ENCODE data around the gene HAO2. TPM values are rescaled to one million over a fixed set of nuclear protein-coding genes. Genes with fewer than 3 reads are reported as not detected.
"Not testable (repeated sequence)": the region's sequence is repeated elsewhere in the genome, so short reads cannot be mapped to it uniquely, and the experiment has no call there.

The HAO2 gene
- total RNA-seq, 1 experiment from 2014 or later = 0.27 TPM

DNA sequence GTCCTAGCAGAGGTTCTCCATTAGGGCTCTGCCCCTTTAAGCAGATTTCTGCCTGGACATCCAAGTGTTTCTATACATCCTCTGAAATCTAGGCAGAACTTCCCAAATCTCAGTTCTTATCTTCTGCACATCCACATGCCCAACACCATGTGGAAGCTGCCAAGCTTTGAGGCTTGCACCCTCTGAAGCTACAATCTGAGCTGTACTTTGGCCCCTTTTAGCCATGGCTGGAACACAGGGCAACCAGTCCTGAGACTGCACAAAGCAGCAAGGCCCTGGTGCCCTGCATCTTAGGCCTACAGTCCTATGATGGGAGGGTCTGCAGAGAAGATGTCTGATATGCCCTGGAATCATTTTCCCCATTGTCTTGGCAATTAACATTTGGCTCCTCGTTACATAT is 8.0 kb downstream of the HAO2 start:
- DNase-seq = no peak
- POLR2A ChIA-PET = no interaction called here
- BruUV-seq (replicated peaks) = no TSS peak
- H3K4me1 ChIP-seq = no peaks in the 10 kb centered on the region
- no peaks in the 10 kb centered on the region for H3K9me3 ChIP-seq
- H3K27me3 ChIP-seq (replicated peaks; ENCODE audit: control insufficient read depth, insufficient read depth, low read length) = no peaks in the 10 kb centered on the region
- H3K9me3 Mint-ChIP-seq (ENCODE audit: unreplicated experiment) = peaks cover 8% of the 10 kb centered on the region
- no peak overlapping the region for H3K4me3 ChIP-seq (ENCODE audit: low read depth, low read length)
- no peaks in the 10 kb centered on the region for H3K36me3 Mint-ChIP-seq (ENCODE audit: insufficient read depth, unreplicated experiment)
- no peaks in the 10 kb centered on the region for H3K36me3 ChIP-seq (ENCODE audit: control insufficient read depth, insufficient read depth, low read length)
- intact Hi-C loops (cut with micrococcal nuclease; ENCODE audit: unreplicated experiment) = loop anchor here (10.0 kb wide), 1 partner anchor 168 kb away; no protein-coding TSS in a partner anchor
- CTCF ChIA-PET = no interaction called here
- TF ChIP-seq, protein P1, sequence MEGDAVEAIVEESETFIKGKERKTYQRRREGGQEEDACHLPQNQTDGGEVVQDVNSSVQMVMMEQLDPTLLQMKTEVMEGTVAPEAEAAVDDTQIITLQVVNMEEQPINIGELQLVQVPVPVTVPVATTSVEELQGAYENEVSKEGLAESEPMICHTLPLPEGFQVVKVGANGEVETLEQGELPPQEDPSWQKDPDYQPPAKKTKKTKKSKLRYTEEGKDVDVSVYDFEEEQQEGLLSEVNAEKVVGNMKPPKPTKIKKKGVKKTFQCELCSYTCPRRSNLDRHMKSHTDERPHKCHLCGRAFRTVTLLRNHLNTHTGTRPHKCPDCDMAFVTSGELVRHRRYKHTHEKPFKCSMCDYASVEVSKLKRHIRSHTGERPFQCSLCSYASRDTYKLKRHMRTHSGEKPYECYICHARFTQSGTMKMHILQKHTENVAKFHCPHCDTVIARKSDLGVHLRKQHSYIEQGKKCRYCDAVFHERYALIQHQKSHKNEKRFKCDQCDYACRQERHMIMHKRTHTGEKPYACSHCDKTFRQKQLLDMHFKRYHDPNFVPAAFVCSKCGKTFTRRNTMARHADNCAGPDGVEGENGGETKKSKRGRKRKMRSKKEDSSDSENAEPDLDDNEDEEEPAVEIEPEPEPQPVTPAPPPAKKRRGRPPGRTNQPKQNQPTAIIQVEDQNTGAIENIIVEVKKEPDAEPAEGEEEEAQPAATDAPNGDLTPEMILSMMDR (IDR thresholded peaks at IDR 0.05; ENCODE audit: insufficient read depth in 1 of 2, low read depth in 1 of 2, low read length in 1 of 2, severe bottlenecking in 1 of 2, unreplicated experiment in 1 of 2) = no peak
- H3K27me3 Mint-ChIP-seq (ENCODE audit: insufficient read depth, unreplicated experiment) = no peaks in the 10 kb centered on the region
- no peak overlapping the region for H3K4me3 Mint-ChIP-seq (ENCODE audit: unreplicated experiment)
- H3K4me1 Mint-ChIP-seq (ENCODE audit: low read depth, unreplicated experiment) = peaks cover 19% of the 10 kb centered on the region
- no peak overlapping the region for H3K27ac Mint-ChIP-seq (ENCODE audit: unreplicated experiment)

DNA sequence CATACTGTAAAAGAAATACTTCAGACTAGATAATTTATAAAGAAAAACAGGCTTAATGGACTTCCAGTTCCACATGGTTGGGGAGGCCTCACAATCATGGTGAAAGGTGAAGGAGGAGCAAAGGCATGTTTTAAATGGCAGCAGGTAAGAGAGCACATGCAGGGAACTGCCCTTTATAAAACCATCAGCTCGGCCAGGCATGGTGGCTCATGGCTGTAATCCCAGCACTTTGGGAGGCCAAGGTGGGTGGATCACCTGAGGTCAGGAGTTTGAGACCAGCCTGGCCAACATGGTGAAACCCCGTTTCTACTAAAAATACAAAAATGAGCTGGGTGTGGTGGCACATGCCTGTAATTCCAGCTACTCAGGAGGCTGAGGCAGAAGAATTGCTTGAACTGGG is 9.0 kb downstream of the HAO2 start:
- DNase-seq; H3K4me1 ChIP-seq; H3K9me3 Mint-ChIP-seq (ENCODE audit: unreplicated experiment); H3K27ac Mint-ChIP-seq (ENCODE audit: unreplicated experiment); H3K4me3 ChIP-seq (ENCODE audit: low read depth, low read length); CTCF ChIA-PET; H3K9me3 ChIP-seq; H3K36me3 Mint-ChIP-seq (ENCODE audit: insufficient read depth, unreplicated experiment); POLR2A ChIA-PET; H3K27me3 Mint-ChIP-seq (ENCODE audit: insufficient read depth, unreplicated experiment); H3K27me3 ChIP-seq (replicated peaks; ENCODE audit: control insufficient read depth, insufficient read depth, low read length); H3K4me3 Mint-ChIP-seq (ENCODE audit: unreplicated experiment); BruUV-seq (replicated peaks); H3K36me3 ChIP-seq (ENCODE audit: control insufficient read depth, insufficient read depth, low read length): not testable (repeated sequence)
- peaks cover 19% of the 10 kb centered on the region for H3K4me1 Mint-ChIP-seq (ENCODE audit: low read depth, unreplicated experiment)
- intact Hi-C loops (cut with micrococcal nuclease; ENCODE audit: unreplicated experiment) = loop anchor here (10.0 kb wide), 1 partner anchor 167 kb away; no protein-coding TSS in a partner anchor

DNA sequence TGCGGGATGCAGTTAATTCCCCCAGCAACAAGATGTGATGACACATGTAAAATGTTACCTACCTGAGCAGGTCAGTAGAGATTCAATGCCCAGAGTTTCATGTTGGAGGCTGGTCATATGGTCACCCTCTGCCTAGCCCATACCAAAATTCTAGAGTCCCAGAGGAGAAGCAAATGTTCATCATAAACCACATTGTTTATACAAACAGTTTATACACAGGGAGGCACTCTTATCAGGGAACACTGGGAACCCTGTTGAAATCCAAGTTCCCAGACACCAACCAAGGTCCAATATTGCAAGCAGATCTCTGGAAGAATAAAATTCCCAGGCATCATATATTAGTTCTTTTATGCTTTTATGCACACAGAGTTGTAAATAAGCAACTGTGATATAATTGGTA is 10.5 kb downstream of the HAO2 start:
- Mint-ChIP-seq H3K27me3 (ENCODE audit: insufficient read depth, unreplicated experiment) (no peaks in the 10 kb centered on the region), H3K36me3 (ENCODE audit: insufficient read depth, unreplicated experiment) (no peaks in the 10 kb centered on the region), H3K9me3 (ENCODE audit: unreplicated experiment) (peaks cover 8% of the 10 kb centered on the region), H3K4me3 (ENCODE audit: unreplicated experiment) (no peak overlapping the region), H3K4me1 (ENCODE audit: low read depth, unreplicated experiment) (peaks cover 16% of the 10 kb centered on the region), H3K27ac (ENCODE audit: unreplicated experiment) (no peak overlapping the region)
- Histone ChIP-seq H3K4me1 (no peaks in the 10 kb centered on the region), H3K36me3 (ENCODE audit: control insufficient read depth, insufficient read depth, low read length) (no peaks in the 10 kb centered on the region), H3K27me3 (replicated peaks; ENCODE audit: control insufficient read depth, insufficient read depth, low read length) (no peaks in the 10 kb centered on the region), H3K9me3 (no peaks in the 10 kb centered on the region), H3K4me3 (ENCODE audit: low read depth, low read length) (no peak overlapping the region)
- TF ChIP-seq, protein P1 (IDR thresholded peaks at IDR 0.05; ENCODE audit: insufficient read depth in 1 of 2, low read depth in 1 of 2, low read length in 1 of 2, severe bottlenecking in 1 of 2, unreplicated experiment in 1 of 2) = no peak
- CTCF ChIA-PET = no interaction called here
- intact Hi-C loops (cut with micrococcal nuclease; ENCODE audit: unreplicated experiment) = loop anchor here (10.0 kb wide), 1 partner anchor 166 kb away; no protein-coding TSS in a partner anchor
- POLR2A ChIA-PET = no interaction called here
- BruUV-seq (replicated peaks) = no TSS peak
- DNase-seq = no peak

DNA sequence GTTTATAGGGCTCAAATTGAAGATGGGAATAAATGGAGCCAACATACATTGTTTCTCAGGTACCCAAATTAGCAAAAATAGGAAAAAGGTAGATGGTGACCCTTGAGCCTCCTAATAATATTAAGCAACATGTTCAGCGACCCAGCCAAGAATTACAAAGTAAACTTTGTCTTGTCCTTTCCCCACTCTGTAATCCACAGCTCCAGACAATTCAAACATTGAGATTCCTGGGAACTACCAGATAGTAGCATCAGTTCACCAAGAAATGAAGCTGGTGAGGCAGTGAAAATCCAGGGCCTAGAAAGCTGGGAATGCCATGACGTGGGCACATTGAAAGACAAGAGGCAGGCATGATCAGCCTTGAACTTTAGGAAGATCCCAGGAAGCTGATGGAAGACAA is 11.7 kb downstream of the HAO2 start:
- no TSS peak for BruUV-seq (replicated peaks)
- Histone ChIP-seq H3K27me3 (replicated peaks; ENCODE audit: control insufficient read depth, insufficient read depth, low read length) (no peaks in the 10 kb centered on the region), H3K36me3 (ENCODE audit: control insufficient read depth, insufficient read depth, low read length) (no peaks in the 10 kb centered on the region), H3K4me1 (no peaks in the 10 kb centered on the region), H3K9me3 (no peaks in the 10 kb centered on the region), H3K4me3 (ENCODE audit: low read depth, low read length) (no peak overlapping the region)
- Mint-ChIP-seq H3K4me3 (ENCODE audit: unreplicated experiment) (no peak overlapping the region), H3K36me3 (ENCODE audit: insufficient read depth, unreplicated experiment) (no peaks in the 10 kb centered on the region), H3K27me3 (ENCODE audit: insufficient read depth, unreplicated experiment) (no peaks in the 10 kb centered on the region), H3K9me3 (ENCODE audit: unreplicated experiment) (peaks cover 8% of the 10 kb centered on the region), H3K4me1 (ENCODE audit: low read depth, unreplicated experiment) (peaks cover 7% of the 10 kb centered on the region), H3K27ac (ENCODE audit: unreplicated experiment) (no peak overlapping the region)
- TF ChIP-seq, protein P1 (IDR thresholded peaks at IDR 0.05; ENCODE audit: insufficient read depth in 1 of 2, low read depth in 1 of 2, low read length in 1 of 2, severe bottlenecking in 1 of 2, unreplicated experiment in 1 of 2) = no peak
- DNase-seq = no peak
- intact Hi-C loops (cut with micrococcal nuclease; ENCODE audit: unreplicated experiment) = no loop called here
- ChIA-PET CTCF (no interaction called here), POLR2A (no interaction called here)
